Measurements from ENCODE around the gene AEBP2.
A peak's percentile ranks its signal among the peaks of the same experiment; 100 is the strongest.

Gene AEBP2

DNA sequence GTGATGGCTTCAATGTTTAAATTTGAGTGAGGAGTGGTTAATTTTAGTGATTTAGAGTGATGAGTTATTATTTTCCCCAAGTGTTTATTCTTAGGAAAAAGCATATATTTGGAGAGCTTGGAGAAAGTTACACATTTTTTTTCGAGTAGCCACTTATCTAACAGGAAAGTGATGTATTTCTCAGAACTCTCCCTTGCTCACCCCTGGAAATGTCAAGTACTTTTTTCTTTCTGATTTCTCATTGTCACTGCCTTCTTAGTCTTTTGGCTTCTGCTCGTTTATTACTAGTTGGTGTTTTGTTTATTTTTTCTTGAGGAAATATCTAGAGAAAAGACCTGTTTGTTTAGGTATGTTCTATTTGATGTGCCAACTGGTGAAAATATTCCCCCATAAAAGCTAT, 58.8 kb downstream of the AEBP2 start:
- TF ChIP-seq, protein P1, sequence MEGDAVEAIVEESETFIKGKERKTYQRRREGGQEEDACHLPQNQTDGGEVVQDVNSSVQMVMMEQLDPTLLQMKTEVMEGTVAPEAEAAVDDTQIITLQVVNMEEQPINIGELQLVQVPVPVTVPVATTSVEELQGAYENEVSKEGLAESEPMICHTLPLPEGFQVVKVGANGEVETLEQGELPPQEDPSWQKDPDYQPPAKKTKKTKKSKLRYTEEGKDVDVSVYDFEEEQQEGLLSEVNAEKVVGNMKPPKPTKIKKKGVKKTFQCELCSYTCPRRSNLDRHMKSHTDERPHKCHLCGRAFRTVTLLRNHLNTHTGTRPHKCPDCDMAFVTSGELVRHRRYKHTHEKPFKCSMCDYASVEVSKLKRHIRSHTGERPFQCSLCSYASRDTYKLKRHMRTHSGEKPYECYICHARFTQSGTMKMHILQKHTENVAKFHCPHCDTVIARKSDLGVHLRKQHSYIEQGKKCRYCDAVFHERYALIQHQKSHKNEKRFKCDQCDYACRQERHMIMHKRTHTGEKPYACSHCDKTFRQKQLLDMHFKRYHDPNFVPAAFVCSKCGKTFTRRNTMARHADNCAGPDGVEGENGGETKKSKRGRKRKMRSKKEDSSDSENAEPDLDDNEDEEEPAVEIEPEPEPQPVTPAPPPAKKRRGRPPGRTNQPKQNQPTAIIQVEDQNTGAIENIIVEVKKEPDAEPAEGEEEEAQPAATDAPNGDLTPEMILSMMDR (IDR thresholded peaks at IDR 0.05; ENCODE audit: low read depth, low read length), result no peak

DNA sequence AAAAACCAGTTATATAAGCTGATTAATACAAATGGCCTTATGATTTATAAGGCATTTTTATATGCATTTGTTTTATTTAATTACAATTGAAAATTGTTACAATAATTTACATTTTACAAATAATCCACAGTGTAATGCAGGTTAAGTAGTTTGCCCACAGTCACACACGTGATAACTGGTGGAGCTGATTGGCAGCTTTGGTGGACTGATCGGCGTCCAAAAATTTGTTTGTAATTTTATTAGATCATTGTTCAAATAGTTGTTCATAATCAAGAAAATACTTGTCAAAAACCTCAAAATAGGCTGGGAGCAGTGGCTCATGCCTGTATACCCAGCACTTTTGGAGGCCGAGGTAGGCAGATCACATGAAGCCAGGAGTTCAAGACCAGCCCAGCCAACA, 59.7 kb downstream of the AEBP2 start:
- H3K4me3 ChIP-seq (replicated peaks in 1 of 2; ENCODE audit: low read depth in 2 of 2, low read length in 2 of 2), result no peak overlapping the region
- TF ChIP-seq, protein P1 (IDR thresholded peaks at IDR 0.05; ENCODE audit: low read depth, low read length), result no peak
- DNase-seq (ENCODE audit: low read depth in 2 of 2), result no peak

More for the DNA sequence above, 58.8 kb downstream of the AEBP2 start:
- no peak overlapping the region for H3K4me3 ChIP-seq (replicated peaks in 1 of 2; ENCODE audit: low read depth in 2 of 2, low read length in 2 of 2)
- DNase-seq (ENCODE audit: low read depth in 2 of 2), result peak in 1 of 2 donors; percentile 25

DNA sequence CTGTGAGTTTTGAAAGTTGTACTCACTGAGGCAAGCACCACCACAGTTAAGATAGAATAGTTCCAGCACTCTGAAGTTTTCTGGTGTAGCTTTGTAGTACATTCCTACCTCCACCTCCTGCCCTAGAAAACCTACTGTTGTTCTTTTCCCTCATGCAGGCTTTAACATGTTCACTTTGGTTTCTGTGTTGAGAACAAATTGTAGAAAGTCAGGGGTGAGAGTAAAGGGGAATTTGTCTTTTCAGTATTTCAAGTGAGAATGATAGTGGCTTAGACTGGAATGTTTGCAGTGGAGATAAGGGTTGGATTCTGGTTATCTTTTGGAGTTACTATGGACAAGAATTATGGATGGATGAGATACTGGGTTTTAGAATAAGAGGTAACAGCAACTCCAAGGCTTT, 67.2 kb downstream of the AEBP2 start:
- TF ChIP-seq, protein P1 (IDR thresholded peaks at IDR 0.05; ENCODE audit: low read depth, low read length), result no peak
- H3K4me3 ChIP-seq (replicated peaks in 1 of 2; ENCODE audit: low read depth in 2 of 2, low read length in 2 of 2), result no peak overlapping the region
- no peak for DNase-seq (ENCODE audit: low read depth in 2 of 2)

GRCh38 chr12:19507823-19508222, 68.5 kb downstream of the AEBP2 start:
- TF ChIP-seq, protein P1 (IDR thresholded peaks at IDR 0.05; ENCODE audit: low read depth, low read length), result peak; percentile 30
- peak; percentile 61 to 74 for DNase-seq (ENCODE audit: low read depth in 2 of 2)
- no peak overlapping the region for H3K4me3 ChIP-seq (replicated peaks in 1 of 2; ENCODE audit: low read depth in 2 of 2, low read length in 2 of 2)

GRCh38 chr12:19510461-19510860, 71.2 kb downstream of the AEBP2 start:
- no peak overlapping the region for H3K4me3 ChIP-seq (replicated peaks in 1 of 2; ENCODE audit: low read depth in 2 of 2, low read length in 2 of 2)
- TF ChIP-seq, protein P1 (IDR thresholded peaks at IDR 0.05; ENCODE audit: low read depth, low read length), result no peak
- DNase-seq (ENCODE audit: low read depth in 2 of 2), result no peak

DNA sequence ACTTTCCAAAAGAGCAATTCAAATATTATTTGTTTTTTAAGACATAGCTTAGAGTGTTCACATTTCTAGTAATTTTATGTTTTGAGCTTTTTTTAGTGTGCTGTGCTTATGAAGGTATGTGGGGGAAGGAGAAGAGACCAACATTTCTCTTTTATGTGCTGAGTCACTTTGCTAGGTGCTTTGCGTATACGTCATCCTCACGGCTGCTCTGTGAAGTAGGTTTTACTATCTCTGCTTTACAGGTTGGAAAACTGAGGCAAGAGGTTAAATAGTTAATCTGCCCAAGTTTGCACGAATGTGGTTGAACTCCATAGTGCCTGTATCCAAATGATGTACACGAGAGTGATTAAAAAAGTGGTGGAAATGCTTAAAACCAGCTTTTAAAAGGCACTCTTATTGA, 75.9 kb downstream of the AEBP2 start:
- no peak for DNase-seq (ENCODE audit: low read depth in 2 of 2)
- TF ChIP-seq, protein P1 (IDR thresholded peaks at IDR 0.05; ENCODE audit: low read depth, low read length), result no peak
- no peak overlapping the region for H3K4me3 ChIP-seq (replicated peaks in 1 of 2; ENCODE audit: low read depth in 2 of 2, low read length in 2 of 2)

- peak in 1 of 2 donors; percentile 15 for DNase-seq (ENCODE audit: low read depth in 2 of 2)
- no peak overlapping the region for H3K4me3 ChIP-seq (replicated peaks in 1 of 2; ENCODE audit: low read depth in 2 of 2, low read length in 2 of 2)
- TF ChIP-seq, protein P1 (IDR thresholded peaks at IDR 0.05; ENCODE audit: low read depth, low read length), result no peak
Observed at GRCh38 chr12:19517583-19517982, 78.3 kb downstream of the AEBP2 start.
